OCI-LY7 (cell line): ENCODE measurements around the gene MGMT.

Experiments
- EZH2phosphoT487 ChIP-seq: fragments of 200-600 bp; sonication (generic); IDR thresholded peaks from 2 replicates; pipeline ENCODE4 v1.6.1; 2018; ENCODE audit warnings: low read depth, borderline replicate concordance, mild to moderate bottlenecking, mixed run types, antibody characterized with exemption, low read length, moderate library complexity, mixed read lengths
- TF ChIP-seq, protein P1 (sequence below): fragments of 200-600 bp; sonication (generic); conservative IDR thresholded peaks from 2 replicates; pipeline ENCODE4 v1.5.1; 2014; ENCODE audit warnings: mild to moderate bottlenecking, antibody characterized with exemption, low read length, moderate library complexity, mixed read lengths

DNA sequence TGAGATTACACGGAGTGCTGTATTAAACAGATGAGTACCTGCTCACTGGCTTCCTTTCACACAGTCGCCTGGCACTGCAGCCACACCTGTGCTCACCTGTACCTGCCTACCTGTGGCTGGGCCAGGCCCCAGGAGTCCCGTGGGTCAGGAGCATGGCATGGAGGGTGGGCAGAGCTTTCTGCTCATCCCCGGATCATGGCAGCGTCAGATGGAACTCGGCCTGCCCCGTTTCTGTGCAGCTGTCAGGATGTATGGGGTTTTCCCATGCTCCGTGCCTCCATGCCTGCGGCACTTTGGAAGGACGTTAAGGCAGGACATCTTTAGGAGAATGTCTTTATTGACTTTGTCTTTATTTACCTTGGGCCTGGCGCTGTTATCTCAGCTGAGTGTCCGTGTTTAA lies 112.2 kb downstream of the MGMT start:
- TF ChIP-seq, protein P1, sequence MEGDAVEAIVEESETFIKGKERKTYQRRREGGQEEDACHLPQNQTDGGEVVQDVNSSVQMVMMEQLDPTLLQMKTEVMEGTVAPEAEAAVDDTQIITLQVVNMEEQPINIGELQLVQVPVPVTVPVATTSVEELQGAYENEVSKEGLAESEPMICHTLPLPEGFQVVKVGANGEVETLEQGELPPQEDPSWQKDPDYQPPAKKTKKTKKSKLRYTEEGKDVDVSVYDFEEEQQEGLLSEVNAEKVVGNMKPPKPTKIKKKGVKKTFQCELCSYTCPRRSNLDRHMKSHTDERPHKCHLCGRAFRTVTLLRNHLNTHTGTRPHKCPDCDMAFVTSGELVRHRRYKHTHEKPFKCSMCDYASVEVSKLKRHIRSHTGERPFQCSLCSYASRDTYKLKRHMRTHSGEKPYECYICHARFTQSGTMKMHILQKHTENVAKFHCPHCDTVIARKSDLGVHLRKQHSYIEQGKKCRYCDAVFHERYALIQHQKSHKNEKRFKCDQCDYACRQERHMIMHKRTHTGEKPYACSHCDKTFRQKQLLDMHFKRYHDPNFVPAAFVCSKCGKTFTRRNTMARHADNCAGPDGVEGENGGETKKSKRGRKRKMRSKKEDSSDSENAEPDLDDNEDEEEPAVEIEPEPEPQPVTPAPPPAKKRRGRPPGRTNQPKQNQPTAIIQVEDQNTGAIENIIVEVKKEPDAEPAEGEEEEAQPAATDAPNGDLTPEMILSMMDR, result no peak
- no peak for TF ChIP-seq EZH2phosphoT487
